ENCODE measurements around the gene IGLON5.

- TF ChIP-seq POLR2A (IDR thresholded peaks at IDR 0.05) (no peak), CTCF (IDR thresholded peaks at IDR 0.05 in 4 of 5, conservative IDR thresholded peaks at IDR 0.05 in 1 of 5) (no peak)
Measured at GRCh38 chr19:51354103-51354741, 42.8 kb downstream of the IGLON5 start.
